ENCODE measurements around the gene MAP3K6. TPM values are rescaled to one million over a fixed set of nuclear protein-coding genes. Genes with fewer than 3 reads are reported as not detected.

Gene MAP3K6
- polyA plus RNA-seq, 3 donors = 6.8 to 9.3 (median 7.6) TPM

DNA sequence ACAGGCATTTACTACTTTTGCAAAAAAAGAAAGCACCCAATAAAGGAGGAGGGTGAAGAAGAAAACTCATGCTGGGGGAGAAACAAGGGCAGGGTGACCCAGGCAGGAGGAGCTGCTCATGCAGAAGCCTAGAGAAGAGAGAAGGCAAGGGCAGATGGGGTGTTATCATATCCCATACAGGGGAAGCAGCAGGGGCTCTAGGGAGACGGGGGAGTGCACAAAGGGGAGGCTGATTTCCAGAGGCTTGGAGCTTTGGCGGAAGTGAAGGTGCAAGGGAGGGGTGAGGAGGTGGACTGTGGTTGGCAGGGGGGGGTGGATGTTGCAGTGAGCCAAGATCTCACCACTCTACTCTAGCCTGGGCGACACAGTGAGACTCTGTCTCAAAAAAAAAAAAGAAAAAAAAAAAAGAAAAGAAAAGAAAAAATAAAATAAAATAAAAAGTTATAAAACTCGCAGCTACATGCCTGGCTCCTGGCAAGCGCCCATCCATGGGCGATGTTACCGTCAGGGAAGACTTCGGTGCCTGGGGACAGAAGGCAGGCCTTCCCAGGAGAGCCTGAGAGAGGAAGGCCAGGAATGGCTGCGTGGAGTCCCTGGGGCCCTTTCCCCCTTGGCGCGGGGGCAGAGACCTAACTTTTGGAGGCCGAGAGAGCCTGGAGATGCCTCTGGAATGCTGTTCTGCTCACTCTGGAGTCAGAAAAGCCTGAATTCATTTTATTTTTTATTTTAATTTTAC is 11.2 kb upstream of the MAP3K6 start:
- no peak for DNase-seq (ENCODE audit: low read depth in 3 of 3, low spot score in 2 of 3)

DNA sequence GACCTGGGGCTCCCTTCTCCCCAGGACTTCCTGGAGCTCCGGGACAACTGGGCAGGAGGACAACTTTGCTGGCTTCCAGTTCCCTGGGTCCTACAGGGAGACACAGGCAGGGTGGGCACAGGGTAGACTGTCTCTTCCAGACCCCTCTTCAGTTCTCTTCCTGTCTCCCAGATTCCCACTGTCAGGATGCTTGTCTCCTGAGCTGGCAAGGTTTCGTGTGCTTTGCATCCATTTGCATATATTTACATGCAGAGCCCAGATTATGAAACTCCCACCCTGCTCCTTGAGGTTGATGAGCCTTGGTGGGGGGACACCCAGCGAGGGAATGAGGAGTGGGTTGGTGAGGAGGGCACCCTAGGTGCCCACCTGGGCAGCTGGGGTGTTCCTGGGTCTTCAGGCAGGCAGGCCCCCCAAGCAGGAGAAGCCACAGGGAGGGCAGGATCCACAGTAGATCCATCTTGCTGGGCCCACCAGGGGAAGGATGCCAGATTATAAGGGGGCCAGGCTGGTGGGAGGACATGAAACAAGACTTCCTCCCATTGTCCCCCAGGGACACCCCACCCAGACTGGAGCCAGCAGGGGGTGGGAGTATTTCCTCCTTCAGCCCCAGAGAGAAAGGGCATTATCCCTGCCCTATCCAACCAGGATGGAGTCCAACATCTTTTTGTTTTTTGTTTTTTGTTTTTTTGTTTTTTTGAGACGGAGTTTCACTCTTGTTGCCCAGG is 7.8 kb upstream of the MAP3K6 start, which contains the start of gene FCN3:
Gene FCN3, minus strand, starts transcription at position 463 of the 725 bp plus-strand sequence. Its CDS starts 6 bp downstream, at position 457.
- DNase-seq (ENCODE audit: low read depth in 3 of 3, low spot score in 2 of 3) = no peak

DNA sequence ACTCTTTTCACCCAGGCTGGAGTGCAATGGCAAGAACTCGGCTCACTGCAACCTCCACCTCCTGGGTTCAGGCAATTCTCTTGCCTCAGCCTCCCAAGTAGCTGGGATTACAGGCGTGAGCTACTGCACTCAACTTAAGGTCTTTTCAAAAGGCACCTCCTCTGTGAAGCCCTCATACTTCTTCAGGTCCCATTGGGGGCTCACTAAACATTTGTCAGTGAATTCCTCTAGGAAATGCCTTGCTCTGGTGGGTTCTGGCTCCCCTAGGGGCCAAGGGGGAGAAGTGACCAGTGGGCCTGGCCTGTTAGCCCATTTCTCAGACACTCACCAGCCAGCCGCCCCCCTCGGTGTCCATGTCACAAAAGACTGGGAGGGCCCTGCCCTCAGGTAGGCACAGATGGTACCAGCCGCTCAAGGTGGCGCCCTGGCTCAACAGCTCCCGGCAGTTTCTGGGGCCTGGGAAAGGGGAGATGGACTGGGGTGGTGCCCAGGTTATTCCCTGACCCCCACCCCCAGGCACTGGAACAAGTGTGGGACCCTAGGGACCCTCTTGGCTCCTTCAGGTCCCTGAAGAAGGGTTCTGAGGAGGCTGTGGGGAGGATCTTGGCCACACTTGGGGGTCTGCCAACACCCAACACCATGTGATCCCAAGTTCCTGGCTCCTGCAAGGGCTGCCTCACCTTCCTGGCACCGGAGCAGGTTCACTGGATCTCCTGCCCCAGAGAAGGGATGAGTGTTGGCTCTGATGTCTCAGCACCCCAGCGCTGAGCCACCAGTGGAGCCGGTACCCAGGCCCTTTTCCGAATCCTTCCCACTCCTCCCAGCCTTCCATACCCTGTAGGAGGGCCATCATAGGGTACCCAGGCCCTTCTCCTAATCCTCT is 6.3 kb upstream of the MAP3K6 start:
- DNase-seq (ENCODE audit: low read depth in 3 of 3, low spot score in 2 of 3) = no peak

DNA sequence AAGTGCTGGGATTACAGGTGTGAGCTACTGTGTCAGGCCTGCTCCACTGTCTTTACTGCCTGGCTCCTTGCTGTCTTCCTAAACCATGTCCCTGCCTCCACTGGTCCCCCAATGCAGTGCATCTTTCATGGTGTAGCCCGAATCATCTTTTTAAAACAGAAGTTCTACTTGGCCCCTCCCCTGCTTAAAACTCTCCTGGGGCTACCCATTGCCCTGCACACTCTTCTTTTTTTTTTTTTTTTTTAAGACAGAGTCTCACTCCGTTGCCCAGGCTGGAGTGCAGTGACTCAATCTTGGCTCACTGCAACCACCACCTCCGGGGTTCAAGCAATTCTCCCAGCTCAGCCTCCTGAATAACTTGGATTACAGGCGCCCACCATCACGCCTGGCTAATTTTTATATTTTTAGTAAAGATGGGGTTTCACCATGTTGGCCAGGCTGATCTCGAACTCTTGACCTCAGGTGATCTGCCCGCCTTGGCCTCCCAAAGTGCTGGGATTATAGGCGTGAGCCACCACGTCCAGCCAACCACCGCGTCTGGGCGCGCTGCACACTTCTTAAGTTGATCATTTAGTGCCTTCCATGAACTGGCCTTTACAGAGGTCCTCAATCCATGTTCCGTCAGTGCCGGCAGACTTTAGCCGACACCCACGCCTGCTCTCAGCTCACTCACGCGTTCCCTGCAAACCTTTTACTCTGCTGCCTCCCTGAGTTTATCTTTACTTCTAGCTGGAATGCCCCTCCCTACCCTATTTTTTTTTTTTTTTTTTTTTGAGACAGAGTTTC is 5.5 kb upstream of the MAP3K6 start:
- no peak for DNase-seq (ENCODE audit: low read depth in 3 of 3, low spot score in 2 of 3)

DNA sequence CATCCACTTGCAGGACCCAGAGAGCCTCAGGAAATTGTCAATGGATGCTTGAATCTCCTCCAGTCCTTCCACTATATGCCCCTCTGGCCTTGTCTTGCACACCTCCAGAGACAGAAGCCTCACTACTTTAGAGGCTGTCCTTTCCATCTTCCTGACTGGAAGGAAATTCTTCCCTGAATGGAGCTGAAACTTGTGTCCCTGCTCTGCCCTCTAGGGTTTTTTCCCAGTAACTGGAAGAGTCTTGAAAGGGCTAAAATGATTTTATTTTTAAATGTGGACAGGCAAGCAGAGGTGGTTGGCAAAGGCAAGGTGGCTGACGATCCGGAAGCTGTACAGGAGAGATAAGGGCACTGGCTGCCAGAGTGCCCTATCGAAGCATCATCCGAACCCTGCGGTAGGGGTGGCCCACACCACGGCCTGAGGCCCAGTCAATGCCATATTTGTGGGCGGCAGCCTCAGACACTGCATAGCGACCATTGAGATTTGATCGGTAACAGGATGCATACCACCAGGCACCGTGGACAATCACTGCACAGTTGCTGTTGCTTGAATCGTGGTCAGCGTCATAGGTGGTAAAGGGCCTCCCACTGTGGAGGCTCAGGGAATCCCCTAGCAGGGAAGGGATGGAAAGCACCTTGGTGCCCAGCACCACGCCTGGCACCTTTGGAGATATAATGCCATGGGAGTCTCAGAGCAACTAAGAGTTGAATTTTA is 2.3 kb upstream of the MAP3K6 start:
- DNase-seq (ENCODE audit: low read depth in 3 of 3, low spot score in 2 of 3) = no peak

DNA sequence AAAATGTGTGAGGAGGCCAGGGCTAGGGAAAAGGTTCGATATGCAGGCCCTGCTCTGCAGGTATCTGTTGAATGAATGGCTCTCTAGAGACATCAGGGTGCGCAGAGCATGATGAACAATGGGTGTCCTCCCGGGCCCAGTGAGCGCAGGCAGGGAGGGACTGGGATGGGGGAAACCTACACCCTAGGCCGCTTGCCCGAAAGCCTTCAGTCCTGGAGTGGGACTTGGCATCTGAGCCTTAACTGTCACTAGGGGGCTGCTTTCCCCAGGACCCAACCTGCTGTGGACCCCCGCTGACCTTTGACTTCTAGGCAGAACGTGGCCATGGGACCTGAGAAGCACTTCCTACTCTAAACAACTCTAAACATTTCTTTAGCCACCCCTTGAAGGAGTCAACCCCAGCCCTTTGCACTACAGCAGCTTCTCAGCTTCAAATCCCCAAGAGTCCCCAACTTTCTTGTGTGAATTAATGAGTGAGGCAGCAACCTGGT is 444 bp upstream of the MAP3K6 start:
- DNase-seq (ENCODE audit: low read depth in 3 of 3, low spot score in 2 of 3) = no peak

DNA sequence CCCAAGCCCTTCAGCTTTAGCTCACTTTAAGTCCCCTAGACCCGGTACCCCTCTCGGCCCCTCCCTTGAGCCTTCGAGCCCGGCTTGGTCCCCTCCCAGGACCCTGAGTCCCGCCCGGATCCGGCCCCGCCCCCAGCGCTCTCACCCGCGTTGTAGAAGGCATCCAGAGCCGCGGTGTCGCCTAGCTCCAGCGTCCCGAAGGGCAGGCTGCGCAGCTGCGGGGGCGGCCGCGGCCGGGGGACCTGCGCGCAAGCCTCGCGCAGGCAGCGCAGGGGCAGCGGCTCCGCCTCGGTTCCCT is 699 bp downstream of the MAP3K6 start:
- DNase-seq (ENCODE audit: low read depth in 3 of 3, low spot score in 2 of 3) = peak in 1 of 3 donors; percentile 68

DNA sequence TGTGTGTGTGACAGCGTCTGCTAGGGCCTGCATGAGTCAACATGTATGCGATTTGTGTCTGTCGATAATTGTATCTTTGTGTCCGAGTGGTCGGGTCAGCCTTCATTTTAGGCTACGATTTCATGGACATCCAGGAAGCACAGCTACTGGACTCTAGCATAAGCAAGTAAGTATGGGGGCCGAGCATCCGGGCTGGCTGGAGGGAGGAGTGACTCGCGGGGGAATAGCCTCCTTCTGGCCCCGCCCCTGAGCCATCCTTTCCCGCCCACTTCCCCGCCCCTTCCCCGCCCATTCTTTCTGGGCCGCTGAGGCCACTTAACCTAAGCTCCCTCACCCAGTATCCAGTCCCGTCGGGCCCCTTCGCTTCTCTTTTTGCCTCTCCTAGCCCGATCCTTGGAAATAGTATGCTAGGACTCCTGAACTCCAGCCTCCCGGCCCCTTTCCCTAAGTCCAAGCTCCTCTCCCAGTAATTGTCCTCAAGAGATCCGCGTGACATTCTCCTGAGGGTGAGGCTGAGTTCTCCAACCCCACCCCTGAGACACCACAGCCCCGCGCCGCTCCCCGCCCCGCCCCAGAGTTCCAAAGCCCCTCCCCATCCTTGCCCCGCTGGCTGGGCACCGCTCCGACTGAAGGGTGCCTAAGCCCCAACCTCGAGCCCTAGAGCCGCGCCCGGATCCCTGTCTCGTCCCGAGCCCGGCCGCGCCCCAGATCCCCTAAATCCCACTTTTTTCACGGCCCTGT is 1.2 kb downstream of the MAP3K6 start:
- DNase-seq (ENCODE audit: low read depth in 3 of 3, low spot score in 2 of 3) = peak in 2 of 3 donors; percentile 78 to 81

DNA sequence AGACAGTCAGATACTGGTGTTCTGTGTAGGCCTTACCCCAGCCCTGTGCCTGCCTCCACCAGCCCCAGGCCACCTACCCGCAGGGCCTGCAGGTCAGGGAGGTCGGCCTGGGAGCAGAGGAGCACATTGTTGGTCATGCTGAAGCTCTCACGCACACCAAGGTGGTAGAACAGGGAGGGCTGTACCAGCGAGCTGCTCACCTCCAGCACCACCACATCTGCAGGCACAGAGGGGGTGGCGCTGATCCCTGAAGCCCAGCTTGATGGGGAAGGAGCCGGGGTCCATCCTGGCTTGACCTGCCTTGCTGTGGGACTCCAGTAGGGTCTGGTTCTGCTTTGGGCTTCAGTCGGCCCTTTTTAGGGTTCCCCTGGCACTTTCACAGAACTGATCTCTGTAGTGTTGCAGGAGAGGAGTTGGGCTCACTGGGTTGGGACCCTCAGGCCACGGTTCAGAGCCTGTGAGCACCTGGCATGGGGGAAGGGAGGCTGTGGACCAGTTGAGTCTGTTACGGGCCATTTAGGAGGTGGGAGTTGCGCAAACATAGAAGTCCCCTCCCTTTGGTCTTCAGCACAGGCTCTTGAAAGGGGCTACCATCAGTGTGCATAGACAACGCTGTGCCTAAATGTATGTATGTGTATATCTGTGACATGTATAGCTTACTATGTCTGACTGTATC is 1.9 kb downstream of the MAP3K6 start:
- no peak for DNase-seq (ENCODE audit: low read depth in 3 of 3, low spot score in 2 of 3)

DNA sequence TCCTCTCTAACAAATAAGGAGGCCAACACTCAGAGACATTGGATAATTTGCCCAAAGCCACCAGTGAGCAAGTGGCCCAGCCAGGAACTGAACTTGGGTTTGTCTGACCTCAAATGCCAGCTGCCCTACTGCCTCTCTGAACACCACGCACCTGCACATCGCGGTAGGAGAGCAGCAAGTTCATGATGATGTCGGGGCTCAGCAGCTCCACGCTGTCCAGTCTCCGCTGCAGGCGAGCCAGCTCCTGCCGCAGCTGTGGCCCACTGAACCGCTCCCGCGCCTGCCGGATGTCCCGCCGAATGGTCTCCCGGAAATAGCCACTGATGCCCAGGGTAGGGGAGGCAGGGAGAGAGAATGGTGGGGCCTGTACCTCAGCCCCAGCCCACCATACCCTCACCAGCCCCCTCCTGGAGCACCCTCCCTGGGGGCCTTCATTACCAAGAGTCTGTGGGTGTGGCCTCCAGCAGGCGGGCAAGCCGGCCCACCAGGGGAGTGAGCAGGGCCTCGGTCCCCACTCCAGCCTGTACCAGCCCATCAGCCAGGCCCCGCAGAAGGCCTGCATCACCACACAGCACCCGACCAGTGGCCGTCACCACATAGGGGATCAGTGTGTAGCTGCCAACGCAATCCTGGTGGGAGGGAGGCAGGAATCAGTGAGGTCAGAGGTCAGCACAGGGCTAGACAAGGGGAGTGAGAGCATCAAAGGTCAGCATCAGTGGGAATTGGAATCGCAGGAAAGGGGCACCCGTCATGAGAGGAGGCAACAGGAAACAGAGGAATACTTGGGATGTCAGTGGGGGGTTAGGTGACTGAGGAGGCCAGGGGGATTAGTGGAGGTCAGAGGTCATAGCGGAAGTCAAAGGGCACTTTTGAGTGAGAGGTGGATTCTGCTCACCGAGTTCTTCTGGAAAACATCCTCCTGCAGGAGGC is 2.7 kb downstream of the MAP3K6 start:
- DNase-seq (ENCODE audit: low read depth in 3 of 3, low spot score in 2 of 3) = no peak

DNA sequence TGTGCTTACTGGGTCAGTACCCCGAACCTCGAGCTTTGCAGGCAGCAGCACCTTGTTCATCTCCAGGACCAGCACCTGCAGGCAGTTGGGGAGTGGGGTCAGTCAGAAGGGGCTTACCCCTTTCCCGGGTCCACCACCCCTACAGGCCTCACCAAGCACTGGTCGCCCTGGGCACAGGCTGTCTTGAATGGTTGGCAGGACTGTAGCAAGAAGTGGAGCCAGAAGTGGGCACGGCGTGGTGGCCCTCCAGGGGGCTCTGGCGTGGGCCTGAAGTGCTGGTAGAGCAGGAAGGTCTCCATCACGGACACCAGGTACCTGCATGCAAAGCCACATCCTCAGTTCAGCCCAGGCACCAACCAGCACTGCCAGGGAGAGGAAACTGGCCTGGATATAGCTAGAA is 5.2 kb downstream of the MAP3K6 start:
- DNase-seq (ENCODE audit: low read depth in 3 of 3, low spot score in 2 of 3) = no peak

DNA sequence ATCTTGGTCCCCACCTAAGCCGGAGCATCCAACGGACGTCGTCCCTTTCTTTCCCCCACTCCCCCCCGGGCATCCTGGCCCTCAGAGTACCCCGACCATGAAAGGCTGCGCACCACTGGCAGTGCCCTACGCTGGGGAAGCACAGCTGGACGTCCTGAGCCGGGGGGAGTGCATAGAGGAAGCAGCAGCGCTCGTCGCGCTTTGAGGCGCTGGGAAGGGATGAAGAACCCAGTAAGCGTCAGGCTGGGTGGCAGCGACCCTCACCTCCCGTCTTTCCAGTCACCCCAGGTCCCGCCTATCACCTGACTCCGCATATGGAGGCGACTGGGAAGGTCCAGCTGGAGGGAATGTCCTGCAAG is 5.7 kb downstream of the MAP3K6 start:
- no peak for DNase-seq (ENCODE audit: low read depth in 3 of 3, low spot score in 2 of 3)

DNA sequence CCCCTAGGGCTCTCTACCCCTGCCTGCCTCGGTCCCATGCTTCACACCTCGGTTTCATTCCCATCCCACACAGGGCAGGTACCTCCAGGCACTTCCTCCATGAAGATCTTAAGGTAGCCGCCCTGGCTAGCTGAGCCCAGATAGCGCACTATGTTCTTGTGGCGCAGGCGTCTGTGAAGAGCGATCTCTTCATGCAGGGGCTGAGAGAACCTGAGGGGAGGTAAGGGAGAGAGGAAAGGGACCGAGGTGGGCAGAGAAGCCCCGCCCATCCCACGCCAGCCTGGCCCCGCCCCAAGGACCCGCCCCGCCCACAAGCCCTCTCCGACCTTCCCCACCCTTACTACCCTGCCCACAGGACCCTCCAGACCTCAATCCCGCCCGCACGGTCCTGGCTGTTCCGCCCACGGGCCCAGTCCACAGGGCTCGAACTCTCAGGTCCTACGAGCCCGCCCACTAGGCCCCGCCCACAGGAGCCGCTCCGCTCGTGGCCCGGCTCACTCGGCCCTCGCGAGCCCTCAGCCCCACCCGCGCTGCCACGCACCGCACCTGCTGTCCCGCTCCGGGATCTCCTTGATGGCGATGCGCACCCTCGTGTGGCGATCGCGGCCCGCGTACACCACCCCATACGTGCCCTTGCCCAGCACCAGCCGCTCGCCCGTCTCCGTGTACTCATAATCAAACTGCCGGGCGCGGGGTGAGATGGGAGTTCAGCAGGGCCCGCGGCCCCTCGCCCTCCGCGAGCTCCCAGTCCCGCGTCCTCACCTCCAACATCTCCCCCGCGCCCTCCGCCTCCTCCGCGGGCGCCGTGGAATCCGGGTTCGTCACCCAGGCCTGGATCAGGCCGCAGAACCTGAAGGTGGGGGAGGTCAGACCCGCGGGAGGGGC is 6.4 kb downstream of the MAP3K6 start:
- no peak for DNase-seq (ENCODE audit: low read depth in 3 of 3, low spot score in 2 of 3)

DNA sequence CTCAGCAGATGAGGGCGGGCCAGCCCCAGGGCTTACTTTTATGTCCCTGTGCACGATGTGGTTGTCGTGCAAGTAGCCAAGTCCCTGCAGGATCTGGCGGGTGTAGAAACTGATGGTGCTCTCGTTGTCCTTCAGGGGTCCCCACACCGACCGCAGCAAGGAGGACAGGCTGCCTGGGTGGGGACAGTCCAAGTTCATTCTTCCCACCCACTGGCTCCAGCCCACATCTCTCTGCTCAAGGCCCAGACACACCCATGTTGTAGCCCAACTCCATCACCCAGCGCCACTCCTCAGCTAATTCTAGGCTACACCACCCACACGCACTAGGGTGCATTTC is 7.0 kb downstream of the MAP3K6 start:
- DNase-seq (ENCODE audit: low read depth in 3 of 3, low spot score in 2 of 3) = no peak

DNA sequence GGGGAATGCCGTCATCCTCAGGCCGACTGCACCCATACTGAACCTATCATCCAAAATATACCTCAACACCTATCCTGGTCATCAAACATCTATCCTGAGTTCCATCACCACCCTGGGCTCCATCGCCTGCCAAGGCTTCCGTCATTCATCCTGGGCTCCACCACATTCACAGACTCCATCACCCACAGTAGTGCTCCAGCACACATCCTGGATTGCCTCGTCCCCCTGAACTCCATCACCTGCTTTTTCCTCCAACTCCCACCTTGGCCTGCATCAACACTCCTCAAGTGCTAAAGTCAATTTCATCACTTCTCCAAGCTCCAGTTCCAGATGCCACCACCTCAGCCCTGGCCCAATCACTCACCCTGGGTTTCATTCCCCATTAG is 7.8 kb downstream of the MAP3K6 start:
- DNase-seq (ENCODE audit: low read depth in 3 of 3, low spot score in 2 of 3) = no peak

DNA sequence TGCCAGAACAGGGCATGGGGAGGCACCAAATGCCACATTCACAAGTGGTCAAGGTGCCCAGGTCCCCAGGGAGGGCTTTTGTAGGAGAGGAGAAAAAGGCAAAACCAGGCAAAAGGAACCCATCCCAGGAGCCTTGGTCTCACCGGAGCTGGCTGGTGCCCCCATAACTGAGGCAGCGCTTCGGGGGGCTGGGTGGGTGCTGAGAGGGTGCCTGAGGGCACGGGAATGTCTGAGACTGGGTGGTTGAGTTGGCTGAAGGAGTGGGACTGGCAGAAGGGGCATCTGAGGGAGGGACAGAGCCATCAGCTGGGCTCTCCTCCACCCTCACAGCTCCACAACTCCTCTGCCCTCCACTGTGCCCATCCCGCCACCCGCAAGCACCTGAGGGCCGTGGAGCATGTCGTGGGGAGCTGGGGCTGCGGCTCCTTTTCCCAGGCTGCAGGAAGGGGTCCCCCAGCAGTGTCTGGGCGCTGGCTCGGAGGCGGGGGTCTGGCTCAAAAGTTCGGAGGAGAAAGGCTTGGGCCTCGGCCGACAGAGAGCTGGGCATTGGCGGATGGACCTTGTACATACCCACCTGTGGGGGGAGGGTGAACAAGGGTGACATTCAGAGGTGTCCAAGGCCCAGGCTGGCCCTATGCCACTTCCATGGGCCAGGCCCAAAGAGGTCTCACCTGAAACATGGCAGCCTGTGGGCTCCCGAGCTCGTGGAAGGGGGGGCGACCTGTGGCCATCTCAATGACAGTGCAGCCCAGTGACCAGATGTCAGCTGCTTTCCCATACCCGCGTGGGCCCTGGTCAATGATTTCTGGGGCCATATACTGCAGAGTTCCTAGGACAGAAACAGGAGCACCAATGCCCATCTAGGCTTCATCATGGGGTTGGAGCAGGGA is 8.5 kb downstream of the MAP3K6 start:
- no peak for DNase-seq (ENCODE audit: low read depth in 3 of 3, low spot score in 2 of 3)

All from right renal cortex interstitium (tissue), 3 donors.